GM12878 (cell line): ENCODE measurements around the gene RGS6. TPM values are rescaled to one million over a fixed set of nuclear protein-coding genes. Genes with fewer than 3 reads are reported as not detected.

Source experiments
- ATF7 ChIP-seq: fragments of 450-650 bp; IDR thresholded peaks from 2 replicates; pipeline ENCODE4 v1.6.1; 2016; ENCODE audit warnings: low read depth, mild to moderate bottlenecking
- BCL3 ChIP-seq: IDR thresholded peaks from 2 replicates; pipeline ENCODE4 v1.6.1; 2011; ENCODE audit warnings: borderline replicate concordance, low read depth, mild to moderate bottlenecking, moderate library complexity, low read length; ENCODE audit not compliant: insufficient read depth, poor library complexity, severe bottlenecking
- CBX3 ChIP-seq: fragments of 200-600 bp; sonication (generic); IDR thresholded peaks from 2 replicates; pipeline ENCODE4 v1.6.1; 2016; ENCODE audit warnings: low read depth, borderline replicate concordance
- CREB1 ChIP-seq: IDR thresholded peaks from 2 replicates; pipeline ENCODE4 v1.6.1; 2012; ENCODE audit warnings: low read depth, mild to moderate bottlenecking, inconsistent platforms
- E4F1 ChIP-seq: fragments of 450-650 bp; IDR thresholded peaks from 2 replicates; pipeline ENCODE4 v1.6.1; 2018; ENCODE audit warnings: borderline replicate concordance, mild to moderate bottlenecking; ENCODE audit not compliant: partially characterized antibody
- GABPA ChIP-seq: IDR thresholded peaks from 2 replicates; pipeline ENCODE4 v1.6.1; 2014; ENCODE audit warnings: antibody characterized with exemption, low read depth, mild to moderate bottlenecking, inconsistent platforms
- IKZF2 ChIP-seq, 2 experiments: fragments of 450-650 bp; IDR thresholded peaks; 2 replicates each; pipeline ENCODE4 v1.6.1; 2017; ENCODE audit warnings: mild to moderate bottlenecking in 2 of 2, moderate library complexity in 2 of 2
- IRF4 ChIP-seq: IDR thresholded peaks from 2 replicates; pipeline ENCODE4 v1.6.1; 2011; ENCODE audit warnings: low read depth, low read length
- MAX ChIP-seq: IDR thresholded peaks from 2 replicates; pipeline ENCODE4 v1.6.1; 2012; ENCODE audit warnings: low read depth, low read length, improper control_type of control experiment
- MEF2B ChIP-seq: fragments of 450-650 bp; IDR thresholded peaks from 2 replicates; pipeline ENCODE4 v1.6.1; 2018; ENCODE audit warnings: mild to moderate bottlenecking, moderate library complexity; ENCODE audit not compliant: partially characterized antibody, poor library complexity, severe bottlenecking
- NR2C1 ChIP-seq: fragments of 450-650 bp; IDR thresholded peaks from 2 replicates; pipeline ENCODE4 v1.6.1; 2017; ENCODE audit warnings: antibody characterized with exemption, mild to moderate bottlenecking, moderate library complexity
- POLR2AphosphoS5 ChIP-seq: IDR thresholded peaks from 2 replicates; pipeline ENCODE4 v1.6.1; 2011; ENCODE audit warnings: mild to moderate bottlenecking, low read length, inconsistent platforms
- POU2F2 ChIP-seq: IDR thresholded peaks from 3 replicates; pipeline ENCODE4 v1.6.1; 2011; ENCODE audit warnings: low read depth, mild to moderate bottlenecking, low read length, borderline replicate concordance
- RBBP5 ChIP-seq: fragments of 200-600 bp; sonication (generic); conservative IDR thresholded peaks from 2 replicates; pipeline ENCODE4 v1.6.1; 2016
- SIX5 ChIP-seq: IDR thresholded peaks from 2 replicates; pipeline ENCODE4 v1.6.1; 2011; ENCODE audit warnings: mild to moderate bottlenecking, low read depth, low read length, moderate library complexity; ENCODE audit not compliant: severe bottlenecking
- SMAD5 ChIP-seq: IDR thresholded peaks from 2 replicates; pipeline ENCODE4 v1.6.1; 2016; ENCODE audit warnings: antibody characterized with exemption, low read depth
- SREBF2 ChIP-seq: IDR thresholded peaks from 2 replicates; pipeline ENCODE4 v1.6.1; 2012; ENCODE audit warnings: mild to moderate bottlenecking, low read length
- STAT1 ChIP-seq: fragments of 450-650 bp; conservative IDR thresholded peaks from 2 replicates; pipeline ENCODE4 v1.6.1; 2014; ENCODE audit warnings: antibody characterized with exemption, mild to moderate bottlenecking
- SUPT20H ChIP-seq: IDR thresholded peaks from 2 replicates; pipeline ENCODE4 v1.6.1; 2011; ENCODE audit warnings: low read depth, mild to moderate bottlenecking, low read length, moderate library complexity, borderline replicate concordance; ENCODE audit not compliant: control insufficient read depth
- SUZ12 ChIP-seq: fragments of 200-600 bp; sonication (generic); IDR thresholded peaks from one replicate; pipeline ENCODE4 v1.6.1; 2018; ENCODE audit warnings: antibody characterized with exemption, mild to moderate bottlenecking; ENCODE audit not compliant: unreplicated experiment
- ZBTB33 ChIP-seq: fragments of 450-650 bp; IDR thresholded peaks from 2 replicates; pipeline ENCODE4 v1.6.1; 2017; ENCODE audit warnings: mild to moderate bottlenecking
- ZNF384 ChIP-seq: IDR thresholded peaks from 2 replicates; pipeline ENCODE4 v1.6.1; 2012; ENCODE audit warnings: low read depth, mild to moderate bottlenecking, low read length, improper control_type of control experiment, borderline replicate concordance
- ZNF622 ChIP-seq: fragments of 450-650 bp; IDR thresholded peaks from 2 replicates; pipeline ENCODE4 v1.6.1; 2017; ENCODE audit warnings: mild to moderate bottlenecking, inconsistent platforms
- polyA plus RNA-seq, 11 experiments: library from polyadenylated mRNA; depleted of rRNA in 4 of 11; unstranded in 6 of 11; stranded (reverse) in 5 of 11; fragments of >200 nt; fragmentation: Nextera tagmentation in 4 of 11; fragmentation: Illumina TruSeq in 1 of 11; extraction: Ambion mirVana in 4 of 11; extraction: Trizol in 1 of 11; gene quantifications; 1 replicate in 1 of 11; 2 replicates in 10 of 11; pipeline versions ENCODE4 v1.2.1 to v1.2.3, GENCODE V29; 2011 to 2016; ENCODE audit warnings: inconsistent platforms in 2 of 11, missing spikeins in 2 of 11, low read depth in 1 of 11
- total RNA-seq, 4 experiments: library from RNA; depleted of rRNA in 3 of 4; stranded (reverse); fragments of >200 nt in 3 of 4; fragmentation: Illumina TruSeq in 1 of 4; extraction: Trizol in 1 of 4; gene quantifications; 2 replicates each; pipeline versions ENCODE4 v1.2.1 to v1.2.3, GENCODE V29; 2013 to 2021

RGS6 gene
- total and polyA plus RNA-seq, 10 of the 15 experiments (the other 5 are each of a cell fraction or from before 2014, with no cell fraction given) = 3.9 to 18.1 (median 12.4) TPM

GRCh38 chr14:71967704-71968103 is 35.5 kb downstream of the RGS6 start (continued):
- no peak for TF ChIP-seq SUZ12
- TF ChIP-seq BCL3 = peak; percentile 55
- TF ChIP-seq IKZF2 (IDR thresholded peaks at IDR 0.05) = peak; percentile 65 to 72
- TF ChIP-seq CBX3 = no peak
- no peak for TF ChIP-seq MAX
- no peak for TF ChIP-seq SUPT20H
- no peak for TF ChIP-seq ZNF622
- no peak for TF ChIP-seq IRF4
- no peak for TF ChIP-seq E4F1
- no peak for TF ChIP-seq STAT1
- no peak for TF ChIP-seq ZBTB33
- no peak for TF ChIP-seq POLR2AphosphoS5
- no peak for TF ChIP-seq CREB1
- no peak for TF ChIP-seq SREBF2
- TF ChIP-seq RBBP5 = no peak
- no peak for TF ChIP-seq GABPA
- TF ChIP-seq ZNF384 = no peak
- TF ChIP-seq POU2F2 = no peak
- peak; percentile 82 for TF ChIP-seq ATF7
- TF ChIP-seq MEF2B = peak; percentile 34
- no peak for TF ChIP-seq SIX5
- TF ChIP-seq NR2C1 = no peak
- TF ChIP-seq SMAD5 = no peak
